DMS53 treated with DMSO at 0.1 percent for 48 hours (cell line): Measurements from ENCODE around the gene ADGRV1.
A peak's percentile ranks its signal among the peaks of the same experiment; 100 is the strongest.
"Not testable (repeated sequence)": the region's sequence is repeated elsewhere in the genome, so short reads cannot be mapped to it uniquely, and the experiment has no call there.

Experiments used
- DNase-seq: peaks from one replicate; lab custom pipeline; 2025; ENCODE audit not compliant: unreplicated experiment; lab: John Stamatoyannopoulos, UW

The ADGRV1 gene

GRCh38 chr5:90894866-90895420 is 336.3 kb downstream of the ADGRV1 start:
- DNase-seq = no peak

GRCh38 chr5:90897618-90898017 is 339.0 kb downstream of the ADGRV1 start:
- DNase-seq = no peak

GRCh38 chr5:90898326-90899013 is 339.9 kb downstream of the ADGRV1 start:
- no peak for DNase-seq

- DNase-seq = no peak
These were observed 340.5 kb downstream of the ADGRV1 start for GRCh38 chr5:90899014-90899604.

GRCh38 chr5:90901261-90901660 is 342.7 kb downstream of the ADGRV1 start:
- DNase-seq = no peak

- DNase-seq = no peak
These were observed 343.6 kb downstream of the ADGRV1 start for GRCh38 chr5:90902170-90902569.

- DNase-seq = no peak
These were observed 344.2 kb downstream of the ADGRV1 start for GRCh38 chr5:90902651-90903386.

- DNase-seq = no peak
These were observed 350.5 kb downstream of the ADGRV1 start for GRCh38 chr5:90909101-90909503.

- DNase-seq = no peak
These were observed 351.3 kb downstream of the ADGRV1 start for GRCh38 chr5:90909940-90910339.

- peak; percentile 67 for DNase-seq
These were observed 352.6 kb downstream of the ADGRV1 start for GRCh38 chr5:90911169-90911568.

- DNase-seq = no peak
These were observed 353.9 kb downstream of the ADGRV1 start for GRCh38 chr5:90912476-90912875.

- DNase-seq = no peak
These were observed 356.8 kb downstream of the ADGRV1 start for GRCh38 chr5:90915393-90915792.

- DNase-seq = no peak
These were observed 358.6 kb downstream of the ADGRV1 start for GRCh38 chr5:90916947-90917800.

GRCh38 chr5:90917928-90918668 is 359.5 kb downstream of the ADGRV1 start:
- no peak for DNase-seq

GRCh38 chr5:90921418-90921973 is 362.9 kb downstream of the ADGRV1 start:
- no peak for DNase-seq

GRCh38 chr5:90924222-90924621 is 365.6 kb downstream of the ADGRV1 start:
- DNase-seq = not testable (repeated sequence)

GRCh38 chr5:90929013-90929839 is 370.6 kb downstream of the ADGRV1 start:
- DNase-seq = not testable (repeated sequence)

- DNase-seq = no peak
These were observed 371.5 kb downstream of the ADGRV1 start for GRCh38 chr5:90930062-90930461.
